Endothelial cell (in vitro differentiated cells): Measurements from ENCODE around the gene SLC39A1. TPM values are rescaled to one million over a fixed set of nuclear protein-coding genes. Genes with fewer than 3 reads are reported as not detected.
A peak's percentile ranks its signal among the peaks of the same experiment; 100 is the strongest.

ENCODE experiments used
- DNase-seq: peaks from one replicate; pipeline ENCODE4 v3.0.0; 2021; ENCODE audit warnings: low spot score
- H3K27ac Mint-ChIP-seq: one replicate; pipeline ENCODE4 v1.8.0; 2021; ENCODE audit warnings: mixed read lengths, inconsistent platforms; ENCODE audit not compliant: unreplicated experiment
- H3K27me3 Mint-ChIP-seq: one replicate; pipeline ENCODE4 v1.8.0; 2021; ENCODE audit warnings: mild to moderate bottlenecking, moderate library complexity, mixed read lengths, inconsistent platforms; ENCODE audit not compliant: unreplicated experiment
- H3K36me3 Mint-ChIP-seq: one replicate; pipeline ENCODE4 v1.8.0; 2021; ENCODE audit warnings: mild to moderate bottlenecking, low read depth, mixed read lengths, inconsistent platforms; ENCODE audit not compliant: unreplicated experiment
- H3K4me1 Mint-ChIP-seq: one replicate; pipeline ENCODE4 v1.8.0; 2021; ENCODE audit warnings: mild to moderate bottlenecking, mixed read lengths, inconsistent platforms; ENCODE audit not compliant: unreplicated experiment
- H3K4me3 Mint-ChIP-seq: one replicate; pipeline ENCODE4 v1.8.0; 2021; ENCODE audit warnings: mild to moderate bottlenecking, mixed read lengths, inconsistent platforms; ENCODE audit not compliant: unreplicated experiment
- H3K9me3 Mint-ChIP-seq: one replicate; pipeline ENCODE4 v1.8.0; 2021; ENCODE audit warnings: mixed read lengths, inconsistent platforms; ENCODE audit not compliant: unreplicated experiment
- total RNA-seq: library from RNA; stranded (reverse); fragmentation: NEBNext Ultra II Directional; extraction: Animal tissue kit (Norgen Biotek cat#: 25700); gene quantifications from one replicate; pipeline ENCODE4 v1.2.1, GENCODE V29; 2021; ENCODE audit not compliant: unreplicated experiment
- TF ChIP-seq, protein P1 (sequence below): fragments of 200-600 bp; sonication (generic); IDR thresholded peaks from one replicate; pipeline ENCODE4 v1.5.0; 2021; ENCODE audit warnings: antibody characterized with exemption; ENCODE audit not compliant: unreplicated experiment

SLC39A1 gene
- total RNA-seq, 1 donor from 2014 or later: 136 TPM

DNA sequence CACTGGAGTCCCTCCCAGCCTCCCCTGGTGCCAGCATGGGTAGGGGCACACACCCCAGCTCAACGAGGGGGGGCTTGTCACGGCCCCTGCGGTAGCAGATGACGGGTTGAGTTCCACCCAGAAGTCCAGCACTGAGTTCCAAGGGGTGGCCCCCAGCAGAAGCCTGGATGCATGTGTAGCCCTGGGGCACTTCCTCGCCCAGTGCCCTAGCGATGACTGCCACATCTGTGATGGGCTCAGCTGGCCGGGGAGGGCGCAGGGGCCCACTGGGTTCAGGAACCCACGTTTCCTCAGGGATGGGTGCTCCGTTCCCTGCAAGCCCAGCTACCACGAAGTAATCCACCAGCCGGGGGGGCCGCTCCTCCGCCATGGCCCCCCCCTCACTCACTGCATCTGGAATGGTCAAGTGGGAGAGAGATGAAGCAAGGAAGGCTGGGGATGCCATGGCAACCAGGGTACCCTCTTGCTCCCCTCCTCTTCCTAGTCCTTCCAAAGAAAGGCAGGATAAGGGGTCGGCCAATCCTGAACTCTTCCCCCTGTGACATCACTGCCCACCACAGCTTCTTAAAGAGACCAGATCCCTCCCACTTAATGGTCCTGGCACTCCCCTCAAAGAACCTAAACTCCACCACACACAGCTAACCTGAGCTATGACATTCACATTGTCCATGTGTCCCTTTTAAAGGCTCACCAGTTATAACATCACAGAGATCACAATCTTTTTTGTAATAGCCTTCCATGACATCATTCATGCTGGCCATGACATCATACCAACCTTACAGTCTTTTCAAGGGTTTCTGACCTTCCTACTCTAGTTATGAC is 19.1 kb downstream of the SLC39A1 start:
- no peak for DNase-seq
- peaks cover 17% of the 10 kb centered on the region for H3K27me3 Mint-ChIP-seq
- H3K4me3 Mint-ChIP-seq: peak overlapping the region; percentile 97
- peaks cover 18% of the 10 kb centered on the region for H3K4me1 Mint-ChIP-seq
- peak overlapping the region; percentile 80 for H3K27ac Mint-ChIP-seq
- H3K36me3 Mint-ChIP-seq: peaks cover 15% of the 10 kb centered on the region
- TF ChIP-seq, protein P1, sequence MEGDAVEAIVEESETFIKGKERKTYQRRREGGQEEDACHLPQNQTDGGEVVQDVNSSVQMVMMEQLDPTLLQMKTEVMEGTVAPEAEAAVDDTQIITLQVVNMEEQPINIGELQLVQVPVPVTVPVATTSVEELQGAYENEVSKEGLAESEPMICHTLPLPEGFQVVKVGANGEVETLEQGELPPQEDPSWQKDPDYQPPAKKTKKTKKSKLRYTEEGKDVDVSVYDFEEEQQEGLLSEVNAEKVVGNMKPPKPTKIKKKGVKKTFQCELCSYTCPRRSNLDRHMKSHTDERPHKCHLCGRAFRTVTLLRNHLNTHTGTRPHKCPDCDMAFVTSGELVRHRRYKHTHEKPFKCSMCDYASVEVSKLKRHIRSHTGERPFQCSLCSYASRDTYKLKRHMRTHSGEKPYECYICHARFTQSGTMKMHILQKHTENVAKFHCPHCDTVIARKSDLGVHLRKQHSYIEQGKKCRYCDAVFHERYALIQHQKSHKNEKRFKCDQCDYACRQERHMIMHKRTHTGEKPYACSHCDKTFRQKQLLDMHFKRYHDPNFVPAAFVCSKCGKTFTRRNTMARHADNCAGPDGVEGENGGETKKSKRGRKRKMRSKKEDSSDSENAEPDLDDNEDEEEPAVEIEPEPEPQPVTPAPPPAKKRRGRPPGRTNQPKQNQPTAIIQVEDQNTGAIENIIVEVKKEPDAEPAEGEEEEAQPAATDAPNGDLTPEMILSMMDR: no peak
- H3K9me3 Mint-ChIP-seq: no peaks in the 10 kb centered on the region

DNA sequence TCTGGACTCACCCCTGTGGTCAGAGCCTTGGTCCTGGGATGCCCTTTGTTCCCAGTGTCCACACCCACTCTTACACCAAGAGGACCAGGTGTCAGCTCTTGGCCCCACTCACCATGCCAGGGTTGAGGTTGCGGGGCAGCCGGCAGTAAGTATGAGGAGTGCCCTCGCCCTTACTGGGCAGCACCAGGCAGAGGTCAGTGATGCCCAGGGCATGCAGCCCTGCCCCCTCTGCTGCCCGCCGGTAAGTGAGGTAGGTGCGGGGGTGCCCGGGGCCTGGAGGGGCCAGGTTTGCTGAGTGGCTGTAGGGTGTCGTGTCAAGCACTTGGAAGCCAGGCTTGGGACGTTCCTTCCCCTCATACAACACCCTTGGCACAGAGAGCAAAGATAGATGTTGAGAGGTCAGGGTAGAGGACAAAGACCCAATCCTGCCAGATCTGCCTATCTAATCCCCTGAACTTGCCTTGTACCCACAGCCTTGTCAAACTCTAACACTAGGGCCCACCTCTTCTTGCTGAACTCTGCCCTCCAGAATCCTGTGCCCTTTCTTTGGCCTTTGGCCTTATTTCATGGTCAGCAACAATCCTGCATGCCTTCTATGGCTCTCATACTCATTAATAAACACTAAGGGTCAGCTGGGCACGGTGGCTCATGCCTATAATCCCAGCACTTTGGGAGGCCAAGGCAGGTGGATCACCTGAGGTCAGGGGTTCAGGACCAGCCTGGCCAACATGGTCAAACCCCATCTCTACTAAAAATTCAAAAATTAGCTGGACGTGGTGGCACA is 20.4 kb downstream of the SLC39A1 start:
- Mint-ChIP-seq H3K9me3 (no peaks in the 10 kb centered on the region), H3K27me3 (peaks cover 15% of the 10 kb centered on the region), H3K36me3 (peaks cover 18% of the 10 kb centered on the region), H3K27ac (no peak overlapping the region), H3K4me1 (peaks cover 18% of the 10 kb centered on the region), H3K4me3 (no peak overlapping the region)
- DNase-seq: no peak
- TF ChIP-seq, protein P1: no peak

DNA sequence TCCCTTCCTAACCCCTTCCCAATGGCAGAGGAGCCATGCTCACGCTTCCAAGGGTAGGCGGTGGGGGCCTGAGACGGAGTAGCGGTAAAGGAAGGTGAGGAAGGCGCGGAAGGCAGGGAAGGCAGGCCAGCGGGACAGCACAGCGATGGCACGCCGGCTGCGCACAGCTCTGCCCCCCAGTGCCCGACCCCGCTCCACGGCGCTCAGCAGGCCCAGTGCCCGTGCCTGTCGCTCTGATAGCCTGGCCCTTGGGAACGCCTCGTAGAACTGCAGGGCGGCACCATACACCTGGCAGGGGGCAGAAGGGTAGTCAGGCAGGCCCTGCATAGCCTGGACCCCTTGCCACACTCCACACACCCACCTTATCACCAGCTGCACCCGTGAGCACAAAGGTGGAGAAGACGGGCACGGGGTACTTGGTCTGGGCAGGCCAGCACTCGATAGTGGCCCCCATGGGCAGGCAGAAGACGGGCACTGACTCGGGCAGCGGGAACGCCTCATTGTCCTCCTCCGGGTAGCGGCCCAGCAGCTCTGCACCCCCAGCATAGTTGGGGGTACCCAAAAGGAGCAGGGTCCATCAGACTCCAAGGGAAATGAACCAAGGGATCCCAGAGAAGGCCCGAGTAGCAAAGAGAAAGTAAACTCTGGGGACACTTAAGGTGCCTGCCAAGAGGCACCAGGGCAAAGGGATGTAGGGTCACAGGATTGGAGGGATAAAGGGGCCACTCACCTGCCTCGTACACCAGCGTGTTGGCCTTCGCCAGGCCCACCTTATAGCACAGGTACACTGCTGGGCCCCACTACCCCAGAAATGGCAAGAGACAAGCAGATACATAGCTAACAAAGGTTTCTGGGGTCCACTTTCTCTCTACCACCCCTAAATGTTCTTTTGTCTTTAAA is 21.3 kb downstream of the SLC39A1 start:
- peaks cover 26% of the 10 kb centered on the region for H3K36me3 Mint-ChIP-seq
- H3K27ac Mint-ChIP-seq: no peak overlapping the region
- no peaks in the 10 kb centered on the region for H3K9me3 Mint-ChIP-seq
- no peak for DNase-seq
- TF ChIP-seq, protein P1: no peak
- H3K27me3 Mint-ChIP-seq: peaks cover 15% of the 10 kb centered on the region
- H3K4me3 Mint-ChIP-seq: no peak overlapping the region
- peaks cover 15% of the 10 kb centered on the region for H3K4me1 Mint-ChIP-seq

DNA sequence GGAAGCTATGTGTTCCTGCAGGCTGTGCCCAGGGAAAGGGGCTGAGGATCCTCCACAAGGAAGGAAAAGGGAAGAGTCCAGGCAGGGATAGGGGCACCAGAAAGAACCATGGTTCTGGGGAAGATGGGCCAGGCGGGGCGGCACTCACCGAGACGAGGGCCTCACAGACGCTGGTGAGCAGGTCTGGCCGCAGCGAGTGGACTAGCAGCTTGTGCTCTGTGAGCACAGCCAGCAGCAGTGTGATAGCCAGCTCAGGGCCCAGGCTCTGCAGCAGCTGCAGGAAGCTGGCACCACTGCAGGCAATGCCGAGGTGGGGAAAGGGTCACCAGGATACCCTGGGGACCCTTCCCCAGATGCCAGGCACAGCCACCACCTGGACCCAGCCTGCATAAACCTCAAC is 22.6 kb downstream of the SLC39A1 start:
- TF ChIP-seq, protein P1: no peak
- peaks cover 13% of the 10 kb centered on the region for H3K27me3 Mint-ChIP-seq
- H3K27ac Mint-ChIP-seq: no peak overlapping the region
- peaks cover 13% of the 10 kb centered on the region for H3K4me1 Mint-ChIP-seq
- H3K9me3 Mint-ChIP-seq: no peaks in the 10 kb centered on the region
- H3K4me3 Mint-ChIP-seq: peak overlapping the region; percentile 80
- peaks cover 37% of the 10 kb centered on the region for H3K36me3 Mint-ChIP-seq
- no peak for DNase-seq
